Stimulated activated naive CD8-positive, alpha-beta T cell treated with anti-CD3 and anti-CD28 coated beads, Interleukin-15, amount 100 ng/mL, for 72 hours (primary cell): ENCODE results near the gene PRG3.
"Not testable (repeated sequence)": the region's sequence is repeated elsewhere in the genome, so short reads cannot be mapped to it uniquely, and the experiment has no call there.

ENCODE experiments used
- ATAC-seq: fragments of 150-1000 bp; cut with Tn5 transposase; 2 replicates; pipeline ENCODE4 v1.10.0; 2021; ENCODE audit warnings: mild to moderate bottlenecking, moderate library complexity
- DNase-seq, 2 donors: peaks; one replicate each; pipeline ENCODE4 v3.0.0; 2021 to 2022
- H3K27ac Mint-ChIP-seq, 2 donors: one replicate each; pipeline ENCODE4 v1.8.0; 2022; ENCODE audit warnings: mild to moderate bottlenecking in 2 of 2, mixed read lengths in 2 of 2, moderate library complexity in 2 of 2
- H3K27me3 Mint-ChIP-seq: one replicate; pipeline ENCODE4 v1.8.0; 2022; ENCODE audit warnings: mixed read lengths
- H3K4me1 Mint-ChIP-seq: one replicate; pipeline ENCODE4 v1.8.0; 2022; ENCODE audit warnings: mild to moderate bottlenecking, mixed read lengths
- H3K4me3 Mint-ChIP-seq, 2 donors: one replicate each; pipeline ENCODE4 v1.8.0; 2022; ENCODE audit warnings: mild to moderate bottlenecking in 2 of 2, mixed read lengths in 2 of 2, moderate library complexity in 1 of 2
- H3K9me3 Mint-ChIP-seq, 2 donors: one replicate each; pipeline ENCODE4 v1.8.0; 2022; ENCODE audit warnings: mixed read lengths in 2 of 2

PRG3 gene

DNA sequence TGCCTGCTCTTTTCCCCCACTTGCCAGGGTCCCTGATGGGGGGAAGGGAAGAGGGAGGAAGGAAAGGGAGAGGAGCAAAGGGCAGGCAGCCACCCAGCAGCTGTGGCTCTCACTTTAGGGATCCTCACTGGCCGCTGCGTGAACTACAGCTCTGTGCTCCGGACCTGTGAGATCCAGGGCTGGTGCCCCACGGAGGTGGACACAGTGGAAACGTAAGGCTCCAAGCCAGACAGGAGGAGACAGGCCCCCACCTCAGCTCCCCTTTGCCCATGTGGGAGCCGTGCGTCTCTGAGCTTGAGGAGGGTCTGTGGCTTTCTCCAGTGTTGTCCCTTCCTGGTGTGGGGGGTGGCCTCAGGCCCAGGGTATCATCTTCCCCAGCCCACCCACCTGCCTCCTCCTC, 32.9 kb downstream of the PRG3 start:
- no peak overlapping the region for H3K27ac Mint-ChIP-seq
- peak; percentile 14 for ATAC-seq
- no peak overlapping the region for H3K4me3 Mint-ChIP-seq
- peaks cover 13% of the 10 kb centered on the region for H3K4me1 Mint-ChIP-seq
- peaks cover 5 to 6% of the 10 kb centered on the region in 2 donors for H3K9me3 Mint-ChIP-seq
- peaks cover 12% of the 10 kb centered on the region for H3K27me3 Mint-ChIP-seq
- DNase-seq = no peak

DNA sequence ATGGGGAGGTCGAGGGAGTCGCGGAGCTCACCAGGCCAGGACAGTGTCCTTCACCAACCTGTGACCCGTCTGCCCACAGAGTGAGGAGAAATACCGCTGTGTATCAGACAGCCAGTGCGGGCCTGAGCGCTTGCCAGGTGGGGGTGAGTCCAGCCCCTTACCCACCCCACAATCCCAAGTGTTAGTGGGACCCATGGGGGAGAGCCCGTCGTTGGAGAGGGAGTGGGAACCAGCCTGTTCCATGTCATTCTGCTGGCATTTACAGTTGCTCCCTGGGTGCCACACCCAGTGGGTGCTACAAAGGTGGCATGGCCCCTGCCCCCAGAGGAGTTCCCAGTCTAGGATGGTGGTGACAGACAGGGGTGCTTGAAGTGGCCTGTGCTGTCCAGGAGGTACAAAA, 33.6 kb downstream of the PRG3 start:
- H3K4me1 Mint-ChIP-seq = peaks cover 13% of the 10 kb centered on the region
- peaks cover 8% of the 10 kb centered on the region for H3K27me3 Mint-ChIP-seq
- peaks cover 5 to 6% of the 10 kb centered on the region in 2 donors for H3K9me3 Mint-ChIP-seq
- DNase-seq (no peak), ATAC-seq (peak; percentile 24)
- no peak overlapping the region for H3K4me3 Mint-ChIP-seq
- peak overlapping the region in 1 of 2 donors; percentile 91 for H3K27ac Mint-ChIP-seq

GRCh38 chr11:57345555-57346211, 35.3 kb downstream of the PRG3 start:
- Mint-ChIP-seq H3K4me3 (no peak overlapping the region), H3K27me3 (peaks cover 11% of the 10 kb centered on the region), H3K9me3 (no peaks in the 10 kb centered on the region), H3K27ac (no peak overlapping the region), H3K4me1 (peaks cover 17% of the 10 kb centered on the region)
- DNase-seq (peak; percentile 45 to 60), ATAC-seq (peak; percentile 60)

GRCh38 chr11:57344826-57345225, 36.1 kb downstream of the PRG3 start:
- ATAC-seq = no peak

GRCh38 chr11:57343825-57344224, 37.1 kb downstream of the PRG3 start:
- DNase-seq (no peak), ATAC-seq (no peak)
- Mint-ChIP-seq H3K27me3 (peaks cover 16% of the 10 kb centered on the region), H3K27ac (no peak overlapping the region), H3K9me3 (no peaks in the 10 kb centered on the region), H3K4me1 (peaks cover 24% of the 10 kb centered on the region), H3K4me3 (no peak overlapping the region)

More at GRCh38 chr11:57344826-57345225, 36.1 kb downstream of the PRG3 start:
- peaks cover 24% of the 10 kb centered on the region for H3K4me1 Mint-ChIP-seq
- no peak overlapping the region for H3K4me3 Mint-ChIP-seq
- H3K27me3 Mint-ChIP-seq = peaks cover 16% of the 10 kb centered on the region
- H3K9me3 Mint-ChIP-seq = no peaks in the 10 kb centered on the region
- H3K27ac Mint-ChIP-seq = no peak overlapping the region
- DNase-seq = no peak

GRCh38 chr11:57342702-57343101, 38.2 kb downstream of the PRG3 start:
- H3K9me3 Mint-ChIP-seq = no peaks in the 10 kb centered on the region
- H3K27ac Mint-ChIP-seq = no peak overlapping the region
- ATAC-seq (no peak), DNase-seq (no peak)
- H3K27me3 Mint-ChIP-seq = peaks cover 13% of the 10 kb centered on the region
- no peak overlapping the region for H3K4me3 Mint-ChIP-seq
- peaks cover 23% of the 10 kb centered on the region for H3K4me1 Mint-ChIP-seq

DNA sequence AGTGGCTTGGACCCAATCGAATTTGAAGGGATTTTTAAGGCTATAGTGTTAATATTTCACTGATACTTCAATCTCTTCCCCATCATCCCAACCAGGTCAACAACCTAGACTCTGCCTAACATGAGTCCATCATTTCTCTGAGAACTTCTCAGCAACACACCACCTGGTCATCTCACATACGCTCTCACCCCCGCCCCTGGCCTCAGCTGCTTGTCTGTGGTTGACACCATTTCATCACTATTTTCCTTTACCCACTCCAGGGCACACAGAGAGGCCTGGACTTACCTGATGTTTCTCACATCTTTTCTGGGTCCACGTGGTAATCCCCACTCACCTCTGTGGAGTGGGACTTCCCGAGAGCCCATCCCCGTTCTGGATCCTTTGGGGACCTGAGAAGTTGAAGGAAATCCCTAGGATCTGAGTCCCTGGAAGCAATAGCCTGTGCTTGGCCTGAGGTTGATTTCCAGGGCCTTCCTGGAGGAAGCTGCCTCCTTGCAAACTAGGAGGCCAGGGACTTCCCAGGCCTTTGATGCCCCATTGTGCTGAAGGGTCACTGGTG, 39.6 kb downstream of the PRG3 start:
- Mint-ChIP-seq H3K4me3 (no peak overlapping the region), H3K27ac (no peak overlapping the region), H3K27me3 (peaks cover 8% of the 10 kb centered on the region), H3K4me1 (peaks cover 24% of the 10 kb centered on the region), H3K9me3 (no peaks in the 10 kb centered on the region)
- DNase-seq = no peak
- ATAC-seq = no peak

DNA sequence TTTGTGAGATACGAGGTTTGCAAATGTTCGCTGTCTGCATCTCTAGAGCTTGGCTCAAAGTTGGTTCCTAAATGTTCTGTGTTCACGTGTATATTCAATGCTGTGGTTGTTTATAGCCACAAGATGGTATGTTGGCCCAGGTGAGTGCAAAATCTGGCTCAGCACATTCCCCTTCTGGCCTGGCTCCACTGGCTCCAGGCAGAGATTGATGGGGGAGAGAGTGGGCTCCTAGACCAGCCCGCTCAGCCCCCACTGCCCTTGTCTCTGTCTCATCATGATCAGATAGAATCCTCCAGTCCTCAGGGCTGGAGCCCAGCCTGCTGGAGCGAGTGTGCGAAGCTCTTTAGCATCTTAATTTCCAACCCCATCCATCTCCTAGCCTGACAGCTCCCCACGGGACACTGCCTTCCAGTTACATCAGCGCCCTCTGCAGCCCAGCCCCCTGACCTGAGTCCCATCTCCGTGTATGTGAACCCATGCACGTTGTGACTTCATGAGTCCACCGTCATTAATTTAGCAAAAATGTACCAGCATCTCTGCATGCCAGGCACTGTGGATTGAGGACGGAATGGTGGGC, 40.8 kb downstream of the PRG3 start:
- DNase-seq (no peak), ATAC-seq (no peak)
- peaks cover 22% of the 10 kb centered on the region for H3K4me1 Mint-ChIP-seq
- no peak overlapping the region for H3K27ac Mint-ChIP-seq
- no peaks in the 10 kb centered on the region for H3K9me3 Mint-ChIP-seq
- H3K27me3 Mint-ChIP-seq = peaks cover 8% of the 10 kb centered on the region
- H3K4me3 Mint-ChIP-seq = no peak overlapping the region

- no peak for ATAC-seq
- Mint-ChIP-seq H3K27ac (no peak overlapping the region), H3K4me3 (no peak overlapping the region), H3K9me3 (no peaks in the 10 kb centered on the region), H3K4me1 (peaks cover 30% of the 10 kb centered on the region), H3K27me3 (peaks cover 8% of the 10 kb centered on the region)
- no peak for DNase-seq
Observed at GRCh38 chr11:57339328-57339727, 41.6 kb downstream of the PRG3 start.

DNA sequence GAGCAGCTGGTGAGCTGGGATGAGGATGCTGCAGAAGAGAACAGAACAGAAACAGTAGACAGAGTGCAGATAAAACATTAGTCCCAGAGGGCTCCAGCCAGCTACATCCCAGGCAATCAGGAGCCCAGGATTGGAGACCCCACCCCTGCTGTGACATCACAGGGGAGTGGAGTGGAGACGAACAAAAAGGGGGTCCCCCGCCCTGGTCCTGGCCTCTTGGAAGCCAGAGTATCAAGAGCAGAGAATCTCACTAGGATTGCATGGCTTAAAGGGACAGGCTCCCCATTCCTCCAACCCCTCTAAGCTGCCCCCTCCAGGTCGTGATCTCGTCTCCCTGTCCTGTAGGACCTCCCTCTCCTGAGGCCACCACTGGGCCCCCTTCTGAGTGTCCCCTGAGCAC, 42.8 kb downstream of the PRG3 start, which contains the start of gene P2RX3:
Gene P2RX3 (plus strand): TSS at position 211 of the 400 bp plus-strand sequence. CDS start 199 bp downstream, outside the sequence.
- no peak for DNase-seq
- Mint-ChIP-seq H3K4me1 (peaks cover 42% of the 10 kb centered on the region), H3K4me3 (no peak within 1 kb of the TSS), H3K9me3 (no peaks in the 10 kb centered on the region), H3K27ac (peak within 1 kb of the TSS in 1 of 2 donors; percentile 6), H3K27me3 (peaks cover 8% of the 10 kb centered on the region)
- no peak for ATAC-seq

- H3K27me3 Mint-ChIP-seq, DNase-seq, H3K9me3 Mint-ChIP-seq, H3K27ac Mint-ChIP-seq, ATAC-seq, H3K4me3 Mint-ChIP-seq: not testable (repeated sequence)
- H3K4me1 Mint-ChIP-seq = peaks cover 49% of the 10 kb centered on the region
Observed at GRCh38 chr11:57336856-57337255, 44.1 kb downstream of the PRG3 start.

DNA sequence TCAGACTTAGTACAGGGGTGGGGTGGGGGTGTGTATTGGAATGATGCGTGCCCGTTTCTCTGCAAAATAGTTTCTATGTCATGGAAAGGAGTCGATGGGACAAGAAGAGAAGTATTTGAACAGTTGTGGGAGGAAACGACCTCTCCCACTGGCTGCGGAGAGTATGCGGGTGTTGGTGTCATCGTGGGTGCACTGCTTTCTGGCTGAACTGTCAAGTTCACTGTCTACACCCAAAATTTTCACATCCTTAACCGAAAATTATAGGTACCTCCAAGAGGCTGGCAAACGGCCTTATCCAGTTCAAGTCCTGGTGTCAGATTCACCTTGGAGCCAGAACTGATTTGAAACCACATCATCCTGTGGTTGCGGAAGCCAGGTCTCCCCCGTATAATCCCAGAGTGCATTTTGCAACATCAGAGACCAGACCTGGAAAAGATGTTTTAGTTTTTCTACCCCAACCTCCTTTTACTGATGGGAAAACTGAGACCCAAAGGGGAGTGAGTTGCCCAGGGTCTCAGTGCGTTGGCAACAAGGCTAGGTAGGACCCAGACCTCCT, 44.8 kb downstream of the PRG3 start:
- ATAC-seq (peak; percentile 42), DNase-seq (peak in 1 of 2 donors; percentile 34)
- Mint-ChIP-seq H3K4me1 (peaks cover 53% of the 10 kb centered on the region), H3K9me3 (no peaks in the 10 kb centered on the region), H3K4me3 (peak overlapping the region; percentile 97 to 100), H3K27ac (peak overlapping the region; percentile 98 to 100), H3K27me3 (peaks cover 8% of the 10 kb centered on the region)

DNA sequence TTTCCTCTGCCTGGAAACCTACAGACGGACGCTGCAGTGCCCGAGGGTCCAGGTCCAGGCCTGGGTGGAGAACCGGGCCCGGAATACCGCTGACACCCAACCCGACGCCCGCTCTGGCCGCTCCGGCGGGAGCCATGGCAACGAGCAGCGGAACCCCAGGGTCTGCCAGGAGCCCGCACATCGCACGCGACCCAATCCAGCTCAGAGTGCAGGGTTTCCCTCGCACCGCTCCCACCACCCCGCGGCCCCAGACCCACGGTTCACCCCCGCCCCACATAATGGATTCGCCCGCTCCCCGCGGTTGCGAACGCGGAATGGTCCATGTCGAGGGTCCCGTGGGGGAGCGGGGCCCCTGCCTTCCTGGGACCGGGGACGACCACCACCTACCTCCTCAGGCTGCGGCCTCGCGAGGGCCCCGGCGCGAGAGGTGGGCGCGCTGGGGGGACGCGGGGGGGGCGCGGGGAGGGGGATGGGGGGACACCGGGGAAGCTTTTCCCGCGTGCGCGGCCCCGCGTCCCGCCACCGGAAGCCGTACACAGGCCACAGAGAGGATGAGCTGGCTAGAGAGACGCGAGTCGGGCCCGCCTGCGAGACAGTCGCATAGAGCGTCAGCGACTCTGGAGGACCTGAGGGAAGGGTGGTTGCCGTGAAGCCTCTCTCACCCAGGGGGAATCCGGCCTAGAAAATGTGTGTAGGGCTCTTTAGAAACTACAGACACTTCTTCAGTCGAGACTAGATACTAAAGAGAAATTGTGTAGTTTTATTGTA, 45.4 kb downstream of the PRG3 start, which contains the start of gene SSRP1:
Gene SSRP1 (minus strand): TSS at position 550 of the 768 bp plus-strand sequence. CDS start 771 bp downstream, outside the sequence.
- H3K9me3 Mint-ChIP-seq = no peaks in the 10 kb centered on the region
- H3K4me3 Mint-ChIP-seq = peak within 1 kb of the TSS; percentile 97 to 100
- peak within 1 kb of the TSS; percentile 98 to 100 for H3K27ac Mint-ChIP-seq
- peaks cover 55% of the 10 kb centered on the region for H3K4me1 Mint-ChIP-seq
- peak; percentile 84 to 90 for DNase-seq
- peak; percentile 99 for ATAC-seq
- peaks cover 3% of the 10 kb centered on the region for H3K27me3 Mint-ChIP-seq

- ATAC-seq (no peak), DNase-seq (no peak)
- H3K27me3 Mint-ChIP-seq = no peaks in the 10 kb centered on the region
- no peaks in the 10 kb centered on the region for H3K9me3 Mint-ChIP-seq
- peak overlapping the region; percentile 97 to 100 for H3K4me3 Mint-ChIP-seq
- H3K27ac Mint-ChIP-seq = peak overlapping the region; percentile 98
- H3K4me1 Mint-ChIP-seq = peaks cover 55% of the 10 kb centered on the region
Observed at GRCh38 chr11:57335023-57335342, 46.0 kb downstream of the PRG3 start.

DNA sequence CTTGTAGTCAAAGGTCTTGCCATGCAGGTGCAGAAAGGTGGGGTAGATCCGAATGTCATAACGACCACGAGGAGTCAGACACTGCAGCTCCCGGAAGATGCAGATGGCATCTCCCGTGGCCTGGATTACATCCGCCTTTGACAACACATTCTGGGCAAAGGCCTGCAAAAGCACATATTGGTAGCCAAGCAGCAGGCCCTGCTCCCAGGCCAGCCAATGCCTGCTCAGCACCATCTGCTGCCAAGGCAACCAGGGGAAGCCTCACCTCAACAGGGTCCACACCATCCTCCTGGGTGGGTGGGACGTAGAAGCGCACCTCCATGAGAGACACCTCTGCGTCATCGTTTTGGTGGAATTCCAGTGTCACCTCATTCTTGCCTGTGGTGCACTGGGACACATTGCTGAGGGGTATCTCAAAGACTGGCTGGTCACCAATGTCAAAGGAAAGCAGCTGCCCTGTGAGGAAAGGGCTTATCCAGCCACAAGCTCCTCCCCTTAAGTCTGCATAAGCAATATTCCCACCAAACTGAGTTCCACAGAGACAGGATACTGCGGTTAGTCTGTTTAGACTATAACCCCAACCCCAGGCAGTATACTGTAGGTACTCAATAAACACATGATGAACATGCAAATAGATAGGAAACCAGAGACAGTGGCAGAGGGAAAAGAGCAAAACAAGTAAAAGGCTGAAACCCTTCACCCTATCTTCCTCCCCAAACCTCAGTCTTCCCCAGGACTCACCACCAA, 48.1 kb downstream of the PRG3 start:
- ATAC-seq (no peak), DNase-seq (no peak)
- peak overlapping the region in 1 of 2 donors; percentile 3 for H3K4me3 Mint-ChIP-seq
- H3K4me1 Mint-ChIP-seq = peaks cover 66% of the 10 kb centered on the region
- H3K27me3 Mint-ChIP-seq = no peaks in the 10 kb centered on the region
- no peak overlapping the region for H3K27ac Mint-ChIP-seq
- H3K9me3 Mint-ChIP-seq = no peaks in the 10 kb centered on the region
